HCT116 (cell line): ENCODE data around the gene TULP4. TPM values are rescaled to one million over a fixed set of nuclear protein-coding genes. Genes with fewer than 3 reads are reported as not detected.

Source experiments
- ATAC-seq: fragments of 200-7000 bp; cut with Tn5 transposase; 2 replicates; pipeline ENCODE4 v1.9.1; 2020; ENCODE audit warnings: mild to moderate bottlenecking, moderate library complexity
- BruUV-seq: library from RNA; stranded (reverse); fragments of 400-500 nt; replicated peaks from 2 replicates; lab custom pipeline; 2021; lab: Mats Ljungman, UMichigan
- CTCF ChIA-PET: fragments of 300-600 bp; sonication (Branson Sonifier 250); formaldehyde crosslinking; loops from one replicate; lab custom pipeline; 2021; ENCODE audit warnings: antibody characterized with exemption; lab: Charles Lee
- POLR2A ChIA-PET: fragments of 300-600, 350-600 bp; sonication (Branson Sonifier 250); formaldehyde crosslinking; loops from one replicate; lab custom pipeline; 2021; ENCODE audit warnings: antibody characterized with exemption; lab: Charles Lee
- RAD21 ChIA-PET, 2 experiments: fragments of 300-600 bp; sonication (Branson Sonifier 250); formaldehyde crosslinking; loops; one replicate each; lab custom pipeline; 2023; ENCODE audit warnings: low total read pairs in 2 of 2; ENCODE audit not compliant: uncharacterized antibody in 2 of 2, unreplicated experiment in 2 of 2, low non-redundant PET in 1 of 2; lab: Charles Lee
- DNase-seq: peaks from one replicate; pipeline ENCODE4 v3.0.0-alpha.2; 2010; ENCODE audit warnings: low read depth, low spot score
- H2AFZ ChIP-seq: fragments of 200-600 bp; shearing (Covaris generic), sonication (generic); 2 replicates; pipeline ENCODE4 v1.6.1; 2017; ENCODE audit warnings: low read depth, mixed run types, mixed read lengths, antibody characterized with exemption, low read length; ENCODE audit not compliant: poor library complexity, severe bottlenecking
- H3K27ac ChIP-seq: 2 replicates; pipeline ENCODE4 v1.5.1; 2012; ENCODE audit warnings: low read depth, low read length
- H3K27me3 ChIP-seq: fragments of 200-600 bp; sonication (generic); 2 replicates; pipeline ENCODE4 v1.6.1; 2016; ENCODE audit warnings: mixed run types, low read length, mixed read lengths; ENCODE audit not compliant: insufficient read depth
- H3K36me3 ChIP-seq, 2 experiments: fragments of 200-500 bp in 1 of 2; fragments of 200-600 bp in 1 of 2; sonication (Bioruptor generic) in 1 of 2; sonication (generic) in 1 of 2; 2 replicates each; pipeline versions ENCODE4 v1.5.1 to v1.6.1; 2014 to 2016; ENCODE audit warnings: low read length in 2 of 2, inconsistent platforms in 1 of 2, mixed read lengths in 1 of 2, mixed run types in 1 of 2; ENCODE audit not compliant: insufficient read depth in 2 of 2, control insufficient read depth in 1 of 2
- H3K4me1 ChIP-seq, 2 experiments: fragments of 200-600 bp in 1 of 2; sonication (generic) in 1 of 2; 2 replicates each; pipeline versions ENCODE4 v1.5.1 to v1.6.1; 2012 to 2017; ENCODE audit warnings: low read length in 2 of 2, inconsistent platforms in 1 of 2, mild to moderate bottlenecking in 1 of 2, mixed read lengths in 1 of 2, mixed run types in 1 of 2, moderate library complexity in 1 of 2; ENCODE audit not compliant: insufficient read depth in 2 of 2, control insufficient read depth in 1 of 2
- H3K4me2 ChIP-seq: fragments of 200-600 bp; sonication (generic); 2 replicates; pipeline ENCODE4 v1.6.1; 2017; ENCODE audit warnings: mixed run types, low read length, mixed read lengths
- H3K4me3 ChIP-seq, 2 experiments: fragments of 200-600 bp in 1 of 2; sonication (generic) in 1 of 2; replicated peaks in 1 of 2; 2 replicates each; pipeline ENCODE4 v1.5.1; 2011 to 2016; ENCODE audit warnings: low read length in 2 of 2, control low read depth in 1 of 2, low read depth in 1 of 2, mild to moderate bottlenecking in 1 of 2, mixed read lengths in 1 of 2, mixed run types in 1 of 2
- H3K79me2 ChIP-seq: fragments of 200-600 bp; sonication (generic); 2 replicates; pipeline ENCODE4 v1.6.1; 2017; ENCODE audit warnings: mild to moderate bottlenecking, mixed run types, low read length, moderate library complexity, mixed read lengths; ENCODE audit not compliant: insufficient read depth
- H3K9ac ChIP-seq: fragments of 200-600 bp; sonication (generic); 2 replicates; pipeline ENCODE4 v1.6.1; 2016; ENCODE audit warnings: low read length, mixed read lengths
- H3K9me2 ChIP-seq: fragments of 200-600 bp; sonication (generic), shearing (Covaris generic); 2 replicates; pipeline ENCODE4 v1.6.1; 2017; ENCODE audit warnings: mixed run types, mild to moderate bottlenecking, moderate library complexity; ENCODE audit not compliant: insufficient read depth
- H3K9me3 ChIP-seq, 2 experiments: fragments of 200-500 bp in 1 of 2; fragments of 200-600 bp in 1 of 2; sonication (Bioruptor generic) in 1 of 2; sonication (generic) in 1 of 2; 2 replicates each; pipeline ENCODE4 v1.6.1; 2014 to 2017; ENCODE audit warnings: low read length in 2 of 2, mixed read lengths in 2 of 2, inconsistent platforms in 1 of 2, low read depth in 1 of 2, mild to moderate bottlenecking in 1 of 2, mixed run types in 1 of 2, moderate library complexity in 1 of 2; ENCODE audit not compliant: control insufficient read depth in 1 of 2, insufficient read depth in 1 of 2
- H4K20me1 ChIP-seq: fragments of 200-600 bp; sonication (generic), shearing (Covaris generic); 2 replicates; pipeline ENCODE4 v1.6.1; 2017; ENCODE audit warnings: mixed run types, mild to moderate bottlenecking, moderate library complexity; ENCODE audit not compliant: insufficient read depth
- CBX3 ChIP-seq: IDR thresholded peaks from 2 replicates; pipeline ENCODE4 v1.6.1; 2012; ENCODE audit warnings: low read depth
- CEBPB ChIP-seq: IDR thresholded peaks from 2 replicates; pipeline ENCODE4 v1.6.1; 2012; ENCODE audit warnings: low read depth
- EGR1 ChIP-seq: IDR thresholded peaks from 2 replicates; pipeline ENCODE4 v1.6.1; 2012; ENCODE audit warnings: low read depth
- EZH2phosphoT487 ChIP-seq: fragments of 200-600 bp; IDR thresholded peaks from 2 replicates; pipeline ENCODE4 v1.6.1; 2018; ENCODE audit warnings: antibody characterized with exemption, borderline replicate concordance
- FOSL1 ChIP-seq: IDR thresholded peaks from 2 replicates; pipeline ENCODE4 v1.6.1; 2012; ENCODE audit warnings: low read depth
- POLR2AphosphoS5 ChIP-seq: IDR thresholded peaks from 2 replicates; pipeline ENCODE4 v1.6.1; 2011; ENCODE audit warnings: mild to moderate bottlenecking, low read depth, low read length, moderate library complexity
- RAD21 ChIP-seq: IDR thresholded peaks from 2 replicates; pipeline ENCODE4 v1.6.1; 2012; ENCODE audit warnings: low read depth, mild to moderate bottlenecking
- SIN3A ChIP-seq: IDR thresholded peaks from 2 replicates; pipeline ENCODE4 v1.6.1; 2012; ENCODE audit warnings: low read depth
- SRF ChIP-seq: IDR thresholded peaks from 2 replicates; pipeline ENCODE4 v1.6.1; 2012; ENCODE audit warnings: low read depth
- YY1 ChIP-seq: IDR thresholded peaks from 2 replicates; pipeline ENCODE4 v1.6.1; 2011; ENCODE audit warnings: low read length, low read depth, moderate library complexity, mild to moderate bottlenecking; ENCODE audit not compliant: insufficient replicate concordance; ENCODE audit errors: extremely low read depth
- ZFX ChIP-seq: fragments of 450-650 bp; IDR thresholded peaks from 2 replicates; pipeline ENCODE4 v1.6.1; 2017
- ZNF274 ChIP-seq: fragments of 200-500 bp; sonication (Bioruptor generic); IDR thresholded peaks from 2 replicates; pipeline ENCODE4 v1.6.1; 2014; ENCODE audit warnings: mild to moderate bottlenecking, low read depth, low read length, inconsistent platforms
- intact Hi-C: fragments of 100-400 bp; cut with micrococcal nuclease; formaldehyde crosslinking; loops from 2 replicates; pipeline ENCODE4 v1.10.0; 2022
- total RNA-seq: library from RNA; stranded (reverse); gene quantifications from one replicate; pipeline ENCODE4 v1.2.1, GENCODE V29; 2021; ENCODE audit not compliant: unreplicated experiment
- TF ChIP-seq, protein P1 (sequence below): IDR thresholded peaks from 2 replicates; pipeline ENCODE4 v1.6.1; 2012
- TF ChIP-seq, protein P2 (sequence below): IDR thresholded peaks from 2 replicates; pipeline ENCODE4 v1.6.1; 2011; ENCODE audit warnings: mild to moderate bottlenecking, low read length, moderate library complexity; ENCODE audit not compliant: insufficient replicate concordance; ENCODE audit errors: extremely low read depth
- TF ChIP-seq, protein P3 (sequence below), 3 experiments: fragments of 200-600 bp in 1 of 3; sonication (generic) in 1 of 3; IDR thresholded peaks in 2 of 3; conservative IDR thresholded peaks in 1 of 3; 2 replicates each; pipeline ENCODE4 v1.5.1; 2012 to 2017; ENCODE audit warnings: low read depth in 2 of 3, low read length in 2 of 3, antibody characterized with exemption in 1 of 3, borderline replicate concordance in 1 of 3, control low read depth in 1 of 3, mild to moderate bottlenecking in 1 of 3, mixed read lengths in 1 of 3, mixed run types in 1 of 3, moderate library complexity in 1 of 3; ENCODE audit not compliant: insufficient read depth in 1 of 3

Gene TULP4
- total RNA-seq, 1 experiment from 2014 or later, result 70.8 TPM

DNA sequence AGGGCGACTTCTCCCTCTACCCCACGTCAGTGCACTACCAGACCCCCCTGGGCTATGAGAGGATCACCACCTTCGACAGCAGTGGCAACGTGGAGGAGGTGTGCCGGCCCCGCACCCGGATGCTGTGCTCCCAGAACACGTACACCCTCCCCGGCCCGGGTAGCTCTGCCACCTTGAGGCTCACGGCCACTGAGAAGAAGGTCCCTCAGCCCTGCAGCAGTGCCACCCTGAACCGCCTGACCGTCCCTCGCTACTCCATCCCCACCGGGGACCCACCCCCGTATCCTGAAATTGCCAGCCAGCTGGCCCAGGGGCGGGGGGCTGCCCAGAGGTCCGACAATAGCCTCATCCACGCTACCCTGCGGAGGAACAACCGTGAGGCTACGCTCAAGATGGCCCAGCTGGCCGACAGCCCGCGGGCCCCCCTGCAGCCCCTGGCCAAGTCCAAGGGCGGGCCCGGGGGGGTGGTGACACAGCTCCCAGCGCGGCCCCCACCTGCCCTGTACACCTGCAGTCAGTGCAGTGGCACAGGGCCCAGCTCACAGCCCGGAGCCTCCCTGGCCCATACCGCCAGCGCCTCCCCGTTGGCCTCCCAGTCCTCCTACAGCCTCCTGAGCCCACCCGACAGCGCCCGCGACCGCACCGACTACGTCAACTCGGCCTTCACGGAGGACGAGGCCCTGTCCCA is 190.1 kb downstream of the TULP4 start:
- no peaks in the 10 kb centered on the region for H3K9me3 ChIP-seq
- H4K20me1 ChIP-seq, result no peaks in the 10 kb centered on the region
- intact Hi-C loops, result no loop called here
- CTCF ChIA-PET, result no interaction called here
- no peaks in the 10 kb centered on the region for H3K4me1 ChIP-seq
- DNase-seq, result no peak
- H3K27ac ChIP-seq, result no peak overlapping the region
- no peak overlapping the region for H2AFZ ChIP-seq
- no peak overlapping the region for H3K4me2 ChIP-seq
- no peak for TF ChIP-seq CEBPB
- no peak for TF ChIP-seq ZNF274
- TF ChIP-seq, protein P1, sequence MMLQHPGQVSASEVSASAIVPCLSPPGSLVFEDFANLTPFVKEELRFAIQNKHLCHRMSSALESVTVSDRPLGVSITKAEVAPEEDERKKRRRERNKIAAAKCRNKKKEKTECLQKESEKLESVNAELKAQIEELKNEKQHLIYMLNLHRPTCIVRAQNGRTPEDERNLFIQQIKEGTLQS, result no peak
- TF ChIP-seq RAD21, result no peak
- no peak for TF ChIP-seq SIN3A
- TF ChIP-seq YY1, result no peak
- TF ChIP-seq, protein P2, sequence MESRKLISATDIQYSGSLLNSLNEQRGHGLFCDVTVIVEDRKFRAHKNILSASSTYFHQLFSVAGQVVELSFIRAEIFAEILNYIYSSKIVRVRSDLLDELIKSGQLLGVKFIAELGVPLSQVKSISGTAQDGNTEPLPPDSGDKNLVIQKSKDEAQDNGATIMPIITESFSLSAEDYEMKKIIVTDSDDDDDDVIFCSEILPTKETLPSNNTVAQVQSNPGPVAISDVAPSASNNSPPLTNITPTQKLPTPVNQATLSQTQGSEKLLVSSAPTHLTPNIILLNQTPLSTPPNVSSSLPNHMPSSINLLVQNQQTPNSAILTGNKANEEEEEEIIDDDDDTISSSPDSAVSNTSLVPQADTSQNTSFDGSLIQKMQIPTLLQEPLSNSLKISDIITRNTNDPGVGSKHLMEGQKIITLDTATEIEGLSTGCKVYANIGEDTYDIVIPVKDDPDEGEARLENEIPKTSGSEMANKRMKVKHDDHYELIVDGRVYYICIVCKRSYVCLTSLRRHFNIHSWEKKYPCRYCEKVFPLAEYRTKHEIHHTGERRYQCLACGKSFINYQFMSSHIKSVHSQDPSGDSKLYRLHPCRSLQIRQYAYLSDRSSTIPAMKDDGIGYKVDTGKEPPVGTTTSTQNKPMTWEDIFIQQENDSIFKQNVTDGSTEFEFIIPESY, result no peak
- TF ChIP-seq SRF, result no peak
- TF ChIP-seq EGR1, result no peak
- no peak for TF ChIP-seq FOSL1
- no peak for TF ChIP-seq CBX3
- TF ChIP-seq, protein P3, sequence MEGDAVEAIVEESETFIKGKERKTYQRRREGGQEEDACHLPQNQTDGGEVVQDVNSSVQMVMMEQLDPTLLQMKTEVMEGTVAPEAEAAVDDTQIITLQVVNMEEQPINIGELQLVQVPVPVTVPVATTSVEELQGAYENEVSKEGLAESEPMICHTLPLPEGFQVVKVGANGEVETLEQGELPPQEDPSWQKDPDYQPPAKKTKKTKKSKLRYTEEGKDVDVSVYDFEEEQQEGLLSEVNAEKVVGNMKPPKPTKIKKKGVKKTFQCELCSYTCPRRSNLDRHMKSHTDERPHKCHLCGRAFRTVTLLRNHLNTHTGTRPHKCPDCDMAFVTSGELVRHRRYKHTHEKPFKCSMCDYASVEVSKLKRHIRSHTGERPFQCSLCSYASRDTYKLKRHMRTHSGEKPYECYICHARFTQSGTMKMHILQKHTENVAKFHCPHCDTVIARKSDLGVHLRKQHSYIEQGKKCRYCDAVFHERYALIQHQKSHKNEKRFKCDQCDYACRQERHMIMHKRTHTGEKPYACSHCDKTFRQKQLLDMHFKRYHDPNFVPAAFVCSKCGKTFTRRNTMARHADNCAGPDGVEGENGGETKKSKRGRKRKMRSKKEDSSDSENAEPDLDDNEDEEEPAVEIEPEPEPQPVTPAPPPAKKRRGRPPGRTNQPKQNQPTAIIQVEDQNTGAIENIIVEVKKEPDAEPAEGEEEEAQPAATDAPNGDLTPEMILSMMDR (IDR thresholded peaks at IDR 0.05 in 2 of 3, conservative IDR thresholded peaks at IDR 0.05 in 1 of 3; ENCODE audit: borderline replicate concordance in 1 of 3, insufficient read depth in 1 of 3, low read depth in 2 of 3, low read length in 2 of 3), result no peak
- no peak for TF ChIP-seq ZFX
- no peak for TF ChIP-seq EZH2phosphoT487
- no peak for TF ChIP-seq POLR2AphosphoS5
- TF ChIP-seq, all 23 proteins: peak for 0
- ChIA-PET RAD21 (no interaction called here), POLR2A (no interaction called here)
- Histone ChIP-seq H3K9me2 (no peaks in the 10 kb centered on the region), H3K79me2 (no peaks in the 10 kb centered on the region), H3K36me3 (peaks cover 9 to 17% of the 10 kb centered on the region in 2 experiments; a peak in 3 of 4 replicates), H3K4me3 (no peak overlapping the region), H3K9ac (no peak overlapping the region), H3K27me3 (no peaks in the 10 kb centered on the region)
- BruUV-seq, result no TSS peak
- ATAC-seq, result no peak
